DMS79 (cell line): ENCODE data around the gene MEGF11.

ENCODE experiments used
- DNase-seq: peaks from one replicate; lab custom pipeline; 2025; lab: John Stamatoyannopoulos, UW

Gene MEGF11

GRCh38 chr15:65916664-65917406, 336.7 kb downstream of the MEGF11 start:
- DNase-seq = no peak

- DNase-seq = no peak
Observed at GRCh38 chr15:65916041-65916663, 337.4 kb downstream of the MEGF11 start.

- no peak for DNase-seq
Observed at GRCh38 chr15:65914981-65915925, 338.3 kb downstream of the MEGF11 start.

- no peak for DNase-seq
Observed at GRCh38 chr15:65914386-65914785, 339.2 kb downstream of the MEGF11 start.

DNA sequence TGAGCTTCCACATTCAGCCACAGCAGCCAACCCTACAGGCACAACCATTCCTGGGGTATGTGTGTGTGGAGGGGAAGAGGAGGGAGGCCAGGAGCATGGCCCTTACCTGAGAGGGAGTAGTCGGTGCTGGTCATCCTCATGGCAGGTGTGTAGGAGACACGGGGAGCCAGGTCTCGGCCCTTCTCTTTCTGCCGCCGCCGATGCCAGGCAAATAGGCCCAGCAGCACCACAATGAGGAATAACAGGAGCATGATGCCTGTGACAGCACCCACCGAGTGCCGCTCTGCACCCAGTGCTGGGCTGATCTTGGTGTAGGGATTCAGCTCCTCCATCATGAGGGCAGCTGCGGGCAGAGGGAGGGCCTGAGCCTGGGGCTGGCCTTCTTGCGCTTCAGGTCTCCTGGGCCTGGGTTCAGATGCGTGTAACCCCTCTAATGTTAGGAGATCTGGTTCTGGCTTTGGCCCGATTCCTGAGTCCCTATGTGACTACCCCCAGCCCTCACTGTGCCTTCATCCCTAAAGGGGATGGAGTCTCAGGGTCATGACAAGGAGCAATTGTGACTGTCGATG, 339.8 kb downstream of the MEGF11 start:
- no peak for DNase-seq

DNA sequence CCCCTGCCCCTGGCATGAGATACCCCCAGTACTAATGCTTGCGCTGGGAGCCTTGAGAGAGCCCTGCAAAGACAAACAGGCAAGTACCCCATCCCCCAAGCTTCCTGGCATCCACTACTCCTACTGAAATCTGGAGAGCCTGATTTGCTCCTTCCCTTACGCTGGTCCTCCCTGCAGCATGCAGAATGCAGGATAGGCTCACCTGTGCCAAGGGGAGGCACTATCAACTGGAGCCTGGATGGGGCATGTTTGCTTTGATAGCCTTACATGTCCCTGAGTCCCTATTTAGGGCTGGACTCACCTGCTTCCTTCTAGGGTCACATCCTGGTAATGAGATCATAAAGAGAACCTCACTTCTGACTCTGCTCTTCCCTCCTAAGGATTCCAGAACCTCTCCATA, 341.3 kb downstream of the MEGF11 start:
- no peak for DNase-seq

DNA sequence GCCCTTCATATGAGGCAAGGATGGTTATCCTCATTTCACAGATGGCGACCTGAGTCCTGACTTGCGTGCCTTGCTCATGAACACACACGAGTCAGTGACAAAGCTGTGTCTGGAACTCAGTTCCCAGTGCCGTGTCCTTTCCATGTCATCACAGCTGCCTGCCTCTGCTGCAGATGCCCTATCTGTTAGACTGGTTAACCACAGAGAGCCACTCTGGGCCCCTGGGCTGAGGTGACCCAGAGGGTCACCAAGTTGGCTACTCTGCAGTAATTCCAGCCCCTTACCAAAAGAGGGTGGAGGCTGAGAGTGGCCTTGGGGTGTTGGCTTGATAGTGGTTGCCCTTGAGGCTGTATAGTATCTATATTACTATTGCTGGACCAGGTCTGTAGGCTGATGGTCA, 343.2 kb downstream of the MEGF11 start:
- DNase-seq = no peak

DNA sequence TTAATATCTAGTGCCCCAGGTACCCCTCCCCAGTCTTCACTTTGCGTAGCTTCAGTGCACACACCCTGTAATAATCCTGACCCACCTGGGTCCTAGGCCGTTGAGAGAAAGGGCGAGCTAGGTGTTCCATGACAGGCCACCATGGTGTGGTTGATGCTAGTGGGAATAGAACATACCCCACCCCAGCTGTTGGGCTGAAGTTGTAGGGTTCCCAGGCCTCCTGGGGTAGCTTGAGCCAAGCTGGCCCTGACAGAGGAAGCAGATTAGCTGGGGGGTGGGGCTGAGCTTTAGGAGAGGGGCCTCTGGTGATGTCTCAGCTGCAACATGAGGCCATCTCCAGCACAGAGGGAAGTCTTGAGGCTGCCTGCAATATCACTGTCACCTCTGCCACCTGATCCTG, 343.7 kb downstream of the MEGF11 start:
- no peak for DNase-seq

DNA sequence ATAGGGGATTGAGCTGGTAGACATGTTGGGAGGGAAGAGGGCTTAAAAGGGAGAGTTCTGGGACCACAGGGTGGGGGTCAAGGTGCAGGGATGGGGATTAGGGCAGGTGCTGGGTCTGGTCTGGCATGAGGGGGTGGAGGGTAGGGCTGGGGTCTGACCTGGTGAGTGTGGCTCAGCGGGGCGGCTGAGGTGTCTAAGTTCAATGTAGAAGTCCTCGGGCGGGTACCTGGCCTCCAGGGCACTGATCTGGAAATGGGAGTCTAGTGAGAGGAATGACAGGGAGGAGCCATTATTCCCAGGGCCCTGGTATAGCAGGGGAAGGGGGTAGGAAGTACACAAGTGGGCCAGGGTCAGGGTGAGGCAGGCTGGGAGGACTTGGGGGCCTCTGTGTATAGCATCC, 344.7 kb downstream of the MEGF11 start:
- no peak for DNase-seq

GRCh38 chr15:65907661-65908060, 345.9 kb downstream of the MEGF11 start:
- DNase-seq = no peak

DNA sequence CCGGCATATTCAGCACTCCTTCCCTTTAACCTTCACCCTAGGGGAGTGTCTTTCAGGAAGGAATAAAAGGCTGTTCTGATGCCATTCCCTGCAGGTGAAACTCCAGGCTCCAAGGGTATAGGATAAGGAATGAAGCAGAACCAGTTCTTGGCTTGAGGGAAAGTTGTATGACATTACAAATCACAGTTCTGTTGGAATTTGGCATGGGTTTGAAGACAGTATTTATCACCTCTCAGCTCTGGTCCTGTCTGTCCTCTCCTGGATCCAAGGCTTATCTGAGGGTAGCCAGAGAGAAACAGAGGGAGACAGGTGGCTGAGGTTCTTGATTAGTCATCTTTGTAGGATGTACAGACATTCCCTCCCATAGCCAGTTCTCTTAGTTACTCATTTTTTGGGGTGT, 347.2 kb downstream of the MEGF11 start:
- no peak for DNase-seq

DNA sequence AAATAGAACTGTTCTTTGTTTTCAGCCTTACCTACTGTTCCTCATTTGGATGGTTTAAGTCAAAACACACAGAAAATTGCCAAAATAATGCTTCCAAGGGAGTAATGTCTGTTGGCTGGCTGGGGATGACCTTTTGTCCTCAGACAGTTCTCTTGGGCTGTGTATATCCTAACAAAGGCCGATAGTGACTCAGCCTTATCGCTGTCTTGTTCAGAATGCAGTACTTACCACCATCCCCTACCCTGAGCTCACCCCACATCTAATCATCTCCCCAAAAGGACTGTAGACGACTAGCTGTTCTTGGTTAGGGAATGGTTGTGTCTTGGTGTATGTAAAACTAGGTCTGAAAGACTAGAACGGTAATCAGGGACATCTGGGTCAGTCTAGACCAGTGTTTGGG, 349.2 kb downstream of the MEGF11 start:
- DNase-seq = no peak

- DNase-seq = no peak
Observed at GRCh38 chr15:65903296-65904073, 350.1 kb downstream of the MEGF11 start.

GRCh38 chr15:65902373-65902772, 351.2 kb downstream of the MEGF11 start:
- DNase-seq = no peak

DNA sequence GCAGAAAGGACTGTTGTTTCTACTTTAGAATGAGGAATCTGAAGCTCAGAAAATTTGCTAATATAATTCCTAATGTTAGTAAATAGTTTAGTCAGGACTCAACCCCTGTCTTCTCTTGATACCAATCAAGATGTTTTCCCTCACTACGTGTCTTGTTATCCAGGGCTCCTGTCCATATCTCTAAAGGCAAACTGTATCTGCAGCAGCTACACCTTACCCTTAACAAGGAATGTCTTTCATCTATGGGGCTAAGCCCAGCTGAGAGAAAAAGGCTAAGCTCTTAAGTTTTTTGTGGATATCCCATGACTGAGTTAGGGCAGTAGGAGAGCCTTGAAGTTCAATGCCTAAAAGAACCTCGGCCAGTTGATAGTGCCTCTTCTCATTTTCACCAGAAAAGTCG, 351.7 kb downstream of the MEGF11 start:
- DNase-seq = no peak

- DNase-seq = no peak
Observed at GRCh38 chr15:65901336-65901735, 352.2 kb downstream of the MEGF11 start.

DNA sequence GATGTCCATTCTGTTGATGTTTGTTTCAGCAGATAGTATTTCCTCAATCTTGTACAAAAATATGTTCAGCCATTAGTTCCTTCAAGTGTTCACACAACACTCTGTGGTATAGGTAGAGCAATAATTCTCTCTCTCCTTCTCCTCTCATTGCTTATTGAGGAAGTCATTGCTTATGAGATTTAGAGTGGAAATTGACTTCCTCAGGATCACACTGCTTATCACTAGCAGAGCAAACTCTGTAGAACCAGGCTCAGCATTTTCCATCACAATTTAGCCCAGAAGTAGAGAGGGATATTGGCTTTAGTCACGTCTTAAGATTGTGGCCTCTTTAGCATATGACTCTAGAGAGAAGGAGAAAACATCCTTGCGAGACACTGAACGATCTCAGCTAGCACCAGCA, 353.1 kb downstream of the MEGF11 start:
- DNase-seq = no peak

DNA sequence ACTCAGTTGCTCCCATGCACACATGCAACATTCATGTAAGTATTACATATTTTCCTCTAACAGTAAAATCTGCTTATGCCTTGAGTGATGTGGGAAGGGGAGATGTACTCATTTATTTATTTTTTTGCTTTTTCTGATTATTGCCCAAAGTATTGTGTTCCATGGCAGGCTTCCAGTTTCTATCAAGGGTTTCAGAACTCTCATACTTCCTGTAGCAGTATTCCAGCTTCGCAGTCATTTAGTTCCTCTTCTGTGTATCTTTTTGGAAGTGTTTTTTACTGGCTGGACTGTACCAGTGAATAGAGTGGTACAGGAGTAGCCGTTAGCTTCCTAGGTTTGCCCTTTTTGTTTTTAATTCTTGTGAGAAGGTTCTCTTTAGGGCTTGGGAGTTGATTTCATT, 357.3 kb downstream of the MEGF11 start:
- DNase-seq = no peak

DNA sequence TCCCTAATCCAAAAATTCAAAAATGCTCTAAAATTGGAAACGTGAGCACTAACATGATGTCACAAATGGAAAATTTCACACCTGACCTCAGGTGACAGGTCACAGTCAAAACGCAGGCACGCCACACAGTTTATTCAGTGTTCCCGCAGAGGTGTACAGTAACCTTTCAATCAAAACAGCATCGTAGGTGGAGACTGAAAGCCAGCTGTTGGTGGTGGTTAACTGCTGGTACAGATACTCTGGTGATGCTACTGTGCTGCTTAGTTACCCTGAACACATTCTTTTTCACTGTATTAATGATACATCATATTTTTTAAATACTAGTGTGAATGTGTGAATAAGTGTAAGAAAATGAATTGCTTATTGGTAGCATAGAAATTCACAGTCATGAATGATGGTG, 360.5 kb downstream of the MEGF11 start:
- no peak for DNase-seq

GRCh38 chr15:65888981-65889380, 364.6 kb downstream of the MEGF11 start:
- no peak for DNase-seq

- DNase-seq = no peak
Observed at GRCh38 chr15:65887565-65887964, 366.0 kb downstream of the MEGF11 start.
